ENCODE measurements around the gene KRT16. TPM values are rescaled to one million over a fixed set of nuclear protein-coding genes. Genes with fewer than 3 reads are reported as not detected.
"Not testable (repeated sequence)": the region's sequence is repeated elsewhere in the genome, so short reads cannot be mapped to it uniquely, and the experiment has no call there.

KRT16 gene
- total RNA-seq, 1 donor: 4.3 TPM

DNA sequence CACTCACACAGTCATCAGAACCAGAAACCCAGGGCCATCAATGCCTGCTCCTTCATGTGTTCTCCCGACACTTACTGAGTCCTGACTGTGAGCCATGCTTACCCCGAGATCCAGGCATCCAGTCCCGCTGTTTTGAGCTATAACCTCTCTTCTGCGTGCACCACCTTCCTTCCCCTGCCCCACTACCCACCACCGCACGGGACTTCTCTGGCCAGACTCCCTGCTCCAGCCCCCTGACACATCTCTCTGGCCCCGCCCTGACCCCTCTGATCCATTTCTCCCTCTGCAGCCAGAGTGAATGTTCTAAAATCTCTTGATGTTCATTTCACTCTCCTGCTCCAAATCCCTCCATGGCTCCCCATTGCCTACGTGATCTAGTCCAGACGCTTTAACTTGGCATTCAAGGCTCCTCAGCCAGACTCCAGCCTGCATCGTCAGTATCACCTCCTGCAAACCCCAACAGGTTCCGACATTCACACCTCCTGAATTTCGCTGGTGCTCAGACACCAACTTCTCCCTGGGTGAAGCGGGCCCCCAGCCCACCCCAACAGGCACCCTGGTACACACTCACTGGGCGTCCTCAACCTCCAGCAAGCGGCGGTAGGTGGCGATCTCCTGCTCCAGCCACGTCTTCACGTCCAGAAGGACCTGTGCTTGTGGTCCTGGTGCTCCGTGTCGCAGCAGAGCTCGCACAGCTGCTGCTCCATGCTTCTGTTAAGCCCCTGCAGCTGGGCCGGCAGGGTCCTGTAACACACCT lies 14.9 kb upstream of the KRT16 start:
- H3K27me3 ChIP-seq (ENCODE audit: insufficient read depth, low read length): no peaks in the 10 kb centered on the region
- no peaks in the 10 kb centered on the region for H3K36me3 ChIP-seq (ENCODE audit: insufficient read depth, low read length)
- H2AFZ ChIP-seq (ENCODE audit: low read length): no peak overlapping the region
- peak; percentile 67 for DNase-seq (ENCODE audit: insufficient read length, low spot score, missing footprints)
- no peak overlapping the region for H3K27ac ChIP-seq (ENCODE audit: low read depth, low read length)
- no peak for TF ChIP-seq CTCF (IDR thresholded peaks at IDR 0.05; ENCODE audit: extremely low read depth, low read depth, low read length)
- H4K20me1 ChIP-seq (ENCODE audit: insufficient read depth, low read length): no peaks in the 10 kb centered on the region
- H3K9me3 ChIP-seq (ENCODE audit: low read depth, low read length): no peaks in the 10 kb centered on the region
- H3K4me3 ChIP-seq (ENCODE audit: insufficient read depth, low read length): no peak overlapping the region
- H3K79me2 ChIP-seq (ENCODE audit: insufficient read depth, low read length): no peaks in the 10 kb centered on the region
- peaks cover 9% of the 10 kb centered on the region for H3K4me1 ChIP-seq (ENCODE audit: insufficient read depth, low read length)
- no peak overlapping the region for H3K4me2 ChIP-seq (ENCODE audit: insufficient read depth, low read length)

- peak; percentile 64 for DNase-seq (ENCODE audit: insufficient read length, low spot score, missing footprints)
- H3K9me3 ChIP-seq (ENCODE audit: low read depth, low read length); H3K27me3 ChIP-seq (ENCODE audit: insufficient read depth, low read length); H3K36me3 ChIP-seq (ENCODE audit: insufficient read depth, low read length); H2AFZ ChIP-seq (ENCODE audit: low read length); H3K4me3 ChIP-seq (ENCODE audit: insufficient read depth, low read length); H4K20me1 ChIP-seq (ENCODE audit: insufficient read depth, low read length); H3K79me2 ChIP-seq (ENCODE audit: insufficient read depth, low read length); H3K4me2 ChIP-seq (ENCODE audit: insufficient read depth, low read length); H3K4me1 ChIP-seq (ENCODE audit: insufficient read depth, low read length); H3K27ac ChIP-seq (ENCODE audit: low read depth, low read length): not testable (repeated sequence)
Observed at GRCh38 chr17:41626914-41627295, 14.3 kb upstream of the KRT16 start.

DNA sequence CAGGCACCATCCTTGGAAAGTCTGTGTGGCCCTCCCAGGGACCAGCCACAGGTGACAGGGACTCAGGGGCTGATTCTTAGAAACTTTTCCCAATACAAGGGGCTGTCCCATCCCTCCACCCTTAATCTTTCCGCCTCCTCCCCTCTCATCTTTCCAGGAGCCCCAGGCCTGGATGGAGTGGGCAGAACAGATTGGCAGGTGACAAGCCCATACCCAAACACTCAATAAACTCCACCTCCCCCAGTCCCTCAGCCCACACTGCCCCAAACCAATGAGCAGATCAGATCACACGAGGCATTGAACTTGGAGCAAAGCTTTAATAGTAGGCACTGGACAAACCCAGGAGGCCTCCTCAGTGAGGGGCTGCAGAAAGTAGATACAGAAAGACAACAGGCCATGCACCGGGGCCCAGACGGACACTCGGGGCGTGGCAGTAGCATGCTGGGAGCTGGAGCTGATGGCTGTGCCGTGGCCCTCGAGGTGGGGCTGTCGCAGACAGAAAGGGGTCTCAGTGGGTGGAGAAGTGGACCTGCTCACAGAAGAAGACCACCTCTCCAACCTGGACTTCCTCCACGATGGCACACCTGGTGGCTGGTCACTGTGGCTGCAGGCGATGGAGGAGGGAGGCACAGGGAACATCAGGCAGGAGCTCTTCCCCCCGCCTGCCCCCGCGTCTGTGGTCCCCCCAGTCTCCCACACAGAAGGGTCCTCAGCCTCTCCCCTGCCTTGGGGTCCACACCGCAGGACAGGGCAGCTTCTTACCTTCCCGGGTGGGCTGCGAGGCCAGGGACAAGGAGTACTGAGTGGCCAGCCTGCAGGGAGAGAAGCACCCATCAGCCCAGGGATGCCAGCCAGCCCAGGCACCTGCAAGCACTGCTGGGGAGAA lies 13.7 kb upstream of the KRT16 start:
- not testable (repeated sequence) for H4K20me1 ChIP-seq (ENCODE audit: insufficient read depth, low read length); H3K4me3 ChIP-seq (ENCODE audit: insufficient read depth, low read length); H2AFZ ChIP-seq (ENCODE audit: low read length); H3K9me3 ChIP-seq (ENCODE audit: low read depth, low read length); H3K27me3 ChIP-seq (ENCODE audit: insufficient read depth, low read length); H3K4me2 ChIP-seq (ENCODE audit: insufficient read depth, low read length); H3K4me1 ChIP-seq (ENCODE audit: insufficient read depth, low read length); H3K27ac ChIP-seq (ENCODE audit: low read depth, low read length); H3K79me2 ChIP-seq (ENCODE audit: insufficient read depth, low read length); H3K36me3 ChIP-seq (ENCODE audit: insufficient read depth, low read length)
- peak; percentile 41 for DNase-seq (ENCODE audit: insufficient read length, low spot score, missing footprints)

GRCh38 chr17:41625602-41626001 lies 13.0 kb upstream of the KRT16 start:
- Histone ChIP-seq H3K36me3 (ENCODE audit: insufficient read depth, low read length) (no peaks in the 10 kb centered on the region), H2AFZ (ENCODE audit: low read length) (no peak overlapping the region), H3K27ac (ENCODE audit: low read depth, low read length) (no peak overlapping the region), H3K79me2 (ENCODE audit: insufficient read depth, low read length) (no peaks in the 10 kb centered on the region), H4K20me1 (ENCODE audit: insufficient read depth, low read length) (no peaks in the 10 kb centered on the region), H3K27me3 (ENCODE audit: insufficient read depth, low read length) (no peaks in the 10 kb centered on the region), H3K4me1 (ENCODE audit: insufficient read depth, low read length) (peaks cover 15% of the 10 kb centered on the region), H3K4me2 (ENCODE audit: insufficient read depth, low read length) (no peak overlapping the region), H3K4me3 (ENCODE audit: insufficient read depth, low read length) (no peak overlapping the region), H3K9me3 (ENCODE audit: low read depth, low read length) (no peaks in the 10 kb centered on the region)
- peak; percentile 97 for DNase-seq (ENCODE audit: insufficient read length, low spot score, missing footprints)
- TF ChIP-seq CTCF (IDR thresholded peaks at IDR 0.05; ENCODE audit: extremely low read depth, low read depth, low read length): no peak

All from osteoblast (primary cell).